Spleen (tissue), 7 donors: Measurements from ENCODE around the gene SRSF5.

Experiments
- CTCF ChIP-seq, 11 experiments: fragments of 200-600 bp in 7 of 11; fragments of 450-650 bp in 4 of 11; sonication (generic) in 4 of 11; IDR thresholded peaks in 8 of 11; conservative IDR thresholded peaks in 3 of 11; 1 replicate in 7 of 11; 2 replicates in 4 of 11; pipeline versions ENCODE4 v1.4.0 to v1.8.0; 2016 to 2021; ENCODE audit warnings: antibody characterized with exemption in 11 of 11, inconsistent platforms in 4 of 11, mild to moderate bottlenecking in 1 of 11
- POLR2A ChIP-seq, 3 donors: fragments of 450-650 bp; IDR thresholded peaks; one replicate each; pipeline ENCODE4 v1.5.1; 2017; ENCODE audit warnings: antibody characterized with exemption in 3 of 3, mild to moderate bottlenecking in 1 of 3
- donor health status: DM: no; HTN: no; CAD: no; lungs with moderate emphysema.
- donor health status: DM: no; HTN: no; CAD: no.
- donor health status: DM: no; HTN: no; CAD: no.

DNA sequence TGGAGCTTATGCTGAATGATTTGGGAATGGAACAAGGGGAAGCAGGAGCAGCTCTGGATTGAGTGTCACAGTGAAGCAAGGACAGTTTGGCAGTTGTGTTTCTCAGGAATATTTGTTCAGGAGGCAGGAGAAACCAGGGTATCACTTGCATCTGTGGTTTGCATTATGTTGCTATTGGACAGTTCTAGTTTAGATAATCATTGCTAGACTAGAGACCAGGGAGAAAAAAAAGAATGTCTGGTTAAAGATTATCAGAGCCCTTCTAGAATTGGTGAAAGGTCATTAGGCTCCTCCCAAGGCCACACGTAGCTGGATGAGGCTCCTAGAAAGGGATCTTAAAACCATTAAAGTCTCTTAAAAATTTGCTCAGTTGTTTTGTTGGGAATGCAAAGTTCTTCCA is 17.0 kb upstream of the SRSF5 start:
- TF ChIP-seq CTCF (IDR thresholded peaks at IDR 0.05 in 8 of 11, conservative IDR thresholded peaks at IDR 0.05 in 3 of 11) (no peak), POLR2A (IDR thresholded peaks at IDR 0.05) (no peak)
